H1 (cell line): ENCODE data around the gene TRA2A. TPM values are rescaled to one million over a fixed set of nuclear protein-coding genes. Genes with fewer than 3 reads are reported as not detected.

Experiments
- ASH2L ChIP-seq: fragments of 200-600, 300-600 bp; sonication (generic); IDR thresholded peaks from one replicate; pipeline ENCODE4 v1.7.1; 2017; ENCODE audit warnings: low read length
- ATF3 ChIP-seq: IDR thresholded peaks from 2 replicates; pipeline ENCODE4 v1.6.1; 2011; ENCODE audit warnings: low read depth, mild to moderate bottlenecking, low read length; ENCODE audit not compliant: insufficient read depth
- CBX8 ChIP-seq: fragments of 300-800, 300-1000 bp; sonication (generic); IDR thresholded peaks from 2 replicates; pipeline ENCODE4 v1.7.1; 2016; ENCODE audit warnings: low read depth, low read length, borderline replicate concordance
- NRF1 ChIP-seq: IDR thresholded peaks from 2 replicates; pipeline ENCODE4 v1.6.1; 2011; ENCODE audit warnings: mild to moderate bottlenecking, low read depth, low read length, improper control_type of control experiment
- POLR2AphosphoS5 ChIP-seq: IDR thresholded peaks from 2 replicates; pipeline ENCODE4 v1.6.1; 2011; ENCODE audit warnings: low read depth, low read length
- SP2 ChIP-seq: IDR thresholded peaks from 2 replicates; pipeline ENCODE4 v1.6.1; 2012; ENCODE audit warnings: mild to moderate bottlenecking, low read length, inconsistent platforms
- TEAD4 ChIP-seq: IDR thresholded peaks from 2 replicates; pipeline ENCODE4 v1.6.1; 2012; ENCODE audit warnings: low read depth, low read length, inconsistent platforms, mixed read lengths
- ZNF274 ChIP-seq: IDR thresholded peaks from 2 replicates; pipeline ENCODE4 v1.7.0; 2012; ENCODE audit warnings: low read length, borderline replicate concordance; ENCODE audit errors: extremely low read depth
- polyA plus RNA-seq, 7 experiments: library from polyadenylated mRNA; depleted of rRNA in 3 of 7; stranded (reverse) in 5 of 7; unstranded in 2 of 7; fragments of >200 nt in 5 of 7; fragments of 200-250 nt in 2 of 7; gene quantifications; 1 replicate in 5 of 7; 2 replicates in 1 of 7; 4 replicates in 1 of 7; pipeline versions ENCODE4 v1.2.1 to v1.2.3, GENCODE V29; 2011 to 2013; ENCODE audit warnings: missing spikeins in 2 of 7, mixed read lengths in 2 of 7
- total RNA-seq: library from RNA; stranded (reverse); fragmentation: NEBNext Ultra II Directional; extraction: Animal tissue kit (Norgen Biotek cat#: 25700); gene quantifications from 2 replicates; pipeline ENCODE4 v1.2.1, GENCODE V29; 2021
- TF ChIP-seq, protein P1 (sequence below): fragments of 300-600 bp; sonication (generic); IDR thresholded peaks from 2 replicates; pipeline ENCODE4 v1.7.1; 2012; ENCODE audit warnings: low read length, moderate library complexity, mild to moderate bottlenecking, inconsistent platforms; ENCODE audit not compliant: insufficient replicate concordance
- TF ChIP-seq, protein P2 (sequence below): IDR thresholded peaks from 2 replicates; pipeline ENCODE4 v1.6.1; 2012; ENCODE audit warnings: low read length, inconsistent platforms

TRA2A gene
- total and polyA plus RNA-seq, 2 of the 8 experiments (the other 6 are each of a cell fraction or from before 2014, with no cell fraction given) = 116 to 125 TPM

- TF ChIP-seq, protein P1, sequence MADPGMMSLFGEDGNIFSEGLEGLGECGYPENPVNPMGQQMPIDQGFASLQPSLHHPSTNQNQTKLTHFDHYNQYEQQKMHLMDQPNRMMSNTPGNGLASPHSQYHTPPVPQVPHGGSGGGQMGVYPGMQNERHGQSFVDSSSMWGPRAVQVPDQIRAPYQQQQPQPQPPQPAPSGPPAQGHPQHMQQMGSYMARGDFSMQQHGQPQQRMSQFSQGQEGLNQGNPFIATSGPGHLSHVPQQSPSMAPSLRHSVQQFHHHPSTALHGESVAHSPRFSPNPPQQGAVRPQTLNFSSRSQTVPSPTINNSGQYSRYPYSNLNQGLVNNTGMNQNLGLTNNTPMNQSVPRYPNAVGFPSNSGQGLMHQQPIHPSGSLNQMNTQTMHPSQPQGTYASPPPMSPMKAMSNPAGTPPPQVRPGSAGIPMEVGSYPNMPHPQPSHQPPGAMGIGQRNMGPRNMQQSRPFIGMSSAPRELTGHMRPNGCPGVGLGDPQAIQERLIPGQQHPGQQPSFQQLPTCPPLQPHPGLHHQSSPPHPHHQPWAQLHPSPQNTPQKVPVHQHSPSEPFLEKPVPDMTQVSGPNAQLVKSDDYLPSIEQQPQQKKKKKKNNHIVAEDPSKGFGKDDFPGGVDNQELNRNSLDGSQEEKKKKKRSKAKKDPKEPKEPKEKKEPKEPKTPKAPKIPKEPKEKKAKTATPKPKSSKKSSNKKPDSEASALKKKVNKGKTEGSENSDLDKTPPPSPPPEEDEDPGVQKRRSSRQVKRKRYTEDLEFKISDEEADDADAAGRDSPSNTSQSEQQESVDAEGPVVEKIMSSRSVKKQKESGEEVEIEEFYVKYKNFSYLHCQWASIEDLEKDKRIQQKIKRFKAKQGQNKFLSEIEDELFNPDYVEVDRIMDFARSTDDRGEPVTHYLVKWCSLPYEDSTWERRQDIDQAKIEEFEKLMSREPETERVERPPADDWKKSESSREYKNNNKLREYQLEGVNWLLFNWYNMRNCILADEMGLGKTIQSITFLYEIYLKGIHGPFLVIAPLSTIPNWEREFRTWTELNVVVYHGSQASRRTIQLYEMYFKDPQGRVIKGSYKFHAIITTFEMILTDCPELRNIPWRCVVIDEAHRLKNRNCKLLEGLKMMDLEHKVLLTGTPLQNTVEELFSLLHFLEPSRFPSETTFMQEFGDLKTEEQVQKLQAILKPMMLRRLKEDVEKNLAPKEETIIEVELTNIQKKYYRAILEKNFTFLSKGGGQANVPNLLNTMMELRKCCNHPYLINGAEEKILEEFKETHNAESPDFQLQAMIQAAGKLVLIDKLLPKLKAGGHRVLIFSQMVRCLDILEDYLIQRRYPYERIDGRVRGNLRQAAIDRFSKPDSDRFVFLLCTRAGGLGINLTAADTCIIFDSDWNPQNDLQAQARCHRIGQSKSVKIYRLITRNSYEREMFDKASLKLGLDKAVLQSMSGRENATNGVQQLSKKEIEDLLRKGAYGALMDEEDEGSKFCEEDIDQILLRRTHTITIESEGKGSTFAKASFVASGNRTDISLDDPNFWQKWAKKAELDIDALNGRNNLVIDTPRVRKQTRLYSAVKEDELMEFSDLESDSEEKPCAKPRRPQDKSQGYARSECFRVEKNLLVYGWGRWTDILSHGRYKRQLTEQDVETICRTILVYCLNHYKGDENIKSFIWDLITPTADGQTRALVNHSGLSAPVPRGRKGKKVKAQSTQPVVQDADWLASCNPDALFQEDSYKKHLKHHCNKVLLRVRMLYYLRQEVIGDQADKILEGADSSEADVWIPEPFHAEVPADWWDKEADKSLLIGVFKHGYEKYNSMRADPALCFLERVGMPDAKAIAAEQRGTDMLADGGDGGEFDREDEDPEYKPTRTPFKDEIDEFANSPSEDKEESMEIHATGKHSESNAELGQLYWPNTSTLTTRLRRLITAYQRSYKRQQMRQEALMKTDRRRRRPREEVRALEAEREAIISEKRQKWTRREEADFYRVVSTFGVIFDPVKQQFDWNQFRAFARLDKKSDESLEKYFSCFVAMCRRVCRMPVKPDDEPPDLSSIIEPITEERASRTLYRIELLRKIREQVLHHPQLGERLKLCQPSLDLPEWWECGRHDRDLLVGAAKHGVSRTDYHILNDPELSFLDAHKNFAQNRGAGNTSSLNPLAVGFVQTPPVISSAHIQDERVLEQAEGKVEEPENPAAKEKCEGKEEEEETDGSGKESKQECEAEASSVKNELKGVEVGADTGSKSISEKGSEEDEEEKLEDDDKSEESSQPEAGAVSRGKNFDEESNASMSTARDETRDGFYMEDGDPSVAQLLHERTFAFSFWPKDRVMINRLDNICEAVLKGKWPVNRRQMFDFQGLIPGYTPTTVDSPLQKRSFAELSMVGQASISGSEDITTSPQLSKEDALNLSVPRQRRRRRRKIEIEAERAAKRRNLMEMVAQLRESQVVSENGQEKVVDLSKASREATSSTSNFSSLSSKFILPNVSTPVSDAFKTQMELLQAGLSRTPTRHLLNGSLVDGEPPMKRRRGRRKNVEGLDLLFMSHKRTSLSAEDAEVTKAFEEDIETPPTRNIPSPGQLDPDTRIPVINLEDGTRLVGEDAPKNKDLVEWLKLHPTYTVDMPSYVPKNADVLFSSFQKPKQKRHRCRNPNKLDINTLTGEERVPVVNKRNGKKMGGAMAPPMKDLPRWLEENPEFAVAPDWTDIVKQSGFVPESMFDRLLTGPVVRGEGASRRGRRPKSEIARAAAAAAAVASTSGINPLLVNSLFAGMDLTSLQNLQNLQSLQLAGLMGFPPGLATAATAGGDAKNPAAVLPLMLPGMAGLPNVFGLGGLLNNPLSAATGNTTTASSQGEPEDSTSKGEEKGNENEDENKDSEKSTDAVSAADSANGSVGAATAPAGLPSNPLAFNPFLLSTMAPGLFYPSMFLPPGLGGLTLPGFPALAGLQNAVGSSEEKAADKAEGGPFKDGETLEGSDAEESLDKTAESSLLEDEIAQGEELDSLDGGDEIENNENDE = no peak
- no peak for TF ChIP-seq ZNF274
- no peak for TF ChIP-seq ASH2L
- TF ChIP-seq POLR2AphosphoS5 = no peak
- no peak for TF ChIP-seq NRF1
- TF ChIP-seq SP2 = no peak
- no peak for TF ChIP-seq TEAD4
- no peak for TF ChIP-seq CBX8
- TF ChIP-seq, protein P2, sequence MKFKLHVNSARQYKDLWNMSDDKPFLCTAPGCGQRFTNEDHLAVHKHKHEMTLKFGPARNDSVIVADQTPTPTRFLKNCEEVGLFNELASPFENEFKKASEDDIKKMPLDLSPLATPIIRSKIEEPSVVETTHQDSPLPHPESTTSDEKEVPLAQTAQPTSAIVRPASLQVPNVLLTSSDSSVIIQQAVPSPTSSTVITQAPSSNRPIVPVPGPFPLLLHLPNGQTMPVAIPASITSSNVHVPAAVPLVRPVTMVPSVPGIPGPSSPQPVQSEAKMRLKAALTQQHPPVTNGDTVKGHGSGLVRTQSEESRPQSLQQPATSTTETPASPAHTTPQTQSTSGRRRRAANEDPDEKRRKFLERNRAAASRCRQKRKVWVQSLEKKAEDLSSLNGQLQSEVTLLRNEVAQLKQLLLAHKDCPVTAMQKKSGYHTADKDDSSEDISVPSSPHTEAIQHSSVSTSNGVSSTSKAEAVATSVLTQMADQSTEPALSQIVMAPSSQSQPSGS = no peak
- no peak for TF ChIP-seq ATF3
These were observed 6.5 kb upstream of the TRA2A start (continued) for GRCh38 chr7:23538301-23538700.
